IMR-90 (cell line): ENCODE results near the gene MMD. TPM values are rescaled to one million over a fixed set of nuclear protein-coding genes. Genes with fewer than 3 reads are reported as not detected.

Experiments
- ATAC-seq: fragments of 200-7000 bp; cut with Tn5 transposase; 2 replicates; pipeline ENCODE4 v1.9.1; 2020; ENCODE audit warnings: low read depth, mild to moderate bottlenecking, moderate library complexity
- BruUV-seq: library from RNA; stranded (reverse); fragments of 400-500 nt; replicated peaks from 2 replicates; lab custom pipeline; 2021; lab: Mats Ljungman, UMichigan
- CTCF ChIA-PET: fragments of 300-600 bp; formaldehyde crosslinking; extraction: SDS; loops from one replicate; lab custom pipeline; 2021; ENCODE audit warnings: antibody characterized with exemption; lab: Yijun Ruan, JAX
- POLR2A ChIA-PET: fragments of 300-600 bp; sonication (Branson Sonifier 250); formaldehyde crosslinking; loops from one replicate; lab custom pipeline; 2022; ENCODE audit warnings: antibody characterized with exemption; ENCODE audit not compliant: unreplicated experiment; lab: Charles Lee
- DNase-seq: peaks from one replicate; pipeline ENCODE4 v3.0.0; 2013
- H2AFZ ChIP-seq: replicated peaks from 2 replicates; pipeline ENCODE3; 2013; ENCODE audit warnings: low read length, mild to moderate bottlenecking; ENCODE audit not compliant: poor library complexity
- H2AK5ac ChIP-seq: 2 replicates; pipeline ENCODE4 v1.6.1; 2013; ENCODE audit warnings: low read depth, low read length, inconsistent platforms
- H2AK9ac ChIP-seq: replicated peaks from 2 replicates; pipeline ENCODE3; 2013; ENCODE audit warnings: mild to moderate bottlenecking, low read depth, low read length, moderate library complexity; ENCODE audit not compliant: poor library complexity
- H2BK120ac ChIP-seq: 2 replicates; pipeline ENCODE4 v1.6.1; 2013; ENCODE audit warnings: low read depth, low read length, inconsistent platforms
- H2BK15ac ChIP-seq: 3 replicates; pipeline ENCODE4 v1.6.1; 2013; ENCODE audit warnings: low read depth, low read length, inconsistent platforms
- H2BK20ac ChIP-seq: 2 replicates; pipeline ENCODE4 v1.6.1; 2013; ENCODE audit warnings: low read depth, mild to moderate bottlenecking, inconsistent platforms, low read length, moderate library complexity
- H2BK5ac ChIP-seq: 2 replicates; pipeline ENCODE4 v1.6.1; 2013; ENCODE audit warnings: mild to moderate bottlenecking, low read depth, low read length, inconsistent platforms; ENCODE audit not compliant: poor library complexity, severe bottlenecking
- H3K14ac ChIP-seq: replicated peaks from 2 replicates; pipeline ENCODE4 v1.6.1; 2013; ENCODE audit warnings: low read depth, low read length, inconsistent platforms
- H3K18ac ChIP-seq: 2 replicates; pipeline ENCODE4 v1.6.1; 2013; ENCODE audit warnings: low read depth, low read length, control low read depth
- H3K23ac ChIP-seq: 2 replicates; pipeline ENCODE4 v1.6.1; 2013; ENCODE audit warnings: low read depth, low read length, inconsistent platforms
- H3K27ac ChIP-seq: 2 replicates; pipeline ENCODE4 v1.5.1; 2013; ENCODE audit warnings: mild to moderate bottlenecking, control low read depth, low read length; ENCODE audit not compliant: insufficient read depth
- H3K27me3 ChIP-seq: 2 replicates; pipeline ENCODE4 v1.6.1; 2013; ENCODE audit warnings: low read length; ENCODE audit not compliant: control insufficient read depth, insufficient read depth
- H3K36me3 ChIP-seq: 2 replicates; pipeline ENCODE4 v1.6.1; 2013; ENCODE audit warnings: low read length, mixed read lengths; ENCODE audit not compliant: control insufficient read depth, insufficient read depth
- H3K4ac ChIP-seq: 2 replicates; pipeline ENCODE4 v1.6.1; 2013; ENCODE audit warnings: low read depth, low read length, inconsistent platforms
- H3K4me1 ChIP-seq: 2 replicates; pipeline ENCODE4 v1.6.1; 2013; ENCODE audit warnings: low read length, mixed read lengths; ENCODE audit not compliant: control insufficient read depth, insufficient read depth
- H3K4me2 ChIP-seq: 2 replicates; pipeline ENCODE4 v1.6.1; 2013; ENCODE audit warnings: low read depth, mild to moderate bottlenecking, control low read depth, low read length, moderate library complexity
- H3K4me3 ChIP-seq: 2 replicates; pipeline ENCODE4 v1.5.1; 2013; ENCODE audit warnings: low read depth, mild to moderate bottlenecking, control low read depth, low read length, moderate library complexity; ENCODE audit not compliant: insufficient read depth
- H3K56ac ChIP-seq: 2 replicates; pipeline ENCODE4 v1.6.1; 2013; ENCODE audit warnings: low read length, inconsistent platforms; ENCODE audit not compliant: insufficient read depth; ENCODE audit errors: extremely low read depth
- H3K79me1 ChIP-seq, 2 experiments: 2 replicates each; pipeline ENCODE4 v1.6.1; 2013; ENCODE audit warnings: low read length in 2 of 2, inconsistent platforms in 1 of 2, low read depth in 1 of 2
- H3K9ac ChIP-seq: 2 replicates; pipeline ENCODE4 v1.6.1; 2013; ENCODE audit warnings: low read depth, low read length, control low read depth
- H3K9me1 ChIP-seq: 2 replicates; pipeline ENCODE4 v1.6.1; 2013; ENCODE audit warnings: low read length, inconsistent platforms; ENCODE audit not compliant: insufficient read depth
- H3K9me3 ChIP-seq: 2 replicates; pipeline ENCODE4 v1.6.1; 2013; ENCODE audit warnings: low read length; ENCODE audit not compliant: control insufficient read depth, insufficient read depth
- H4K20me1 ChIP-seq: 2 replicates; pipeline ENCODE4 v1.6.1; 2013; ENCODE audit warnings: low read length, inconsistent platforms; ENCODE audit not compliant: insufficient read depth
- H4K5ac ChIP-seq: 2 replicates; pipeline ENCODE4 v1.6.1; 2013; ENCODE audit warnings: mild to moderate bottlenecking, low read depth, low read length, control low read depth
- H4K8ac ChIP-seq, 2 experiments: 2 replicates each; pipeline ENCODE4 v1.6.1; 2013; ENCODE audit warnings: low read depth in 2 of 2, low read length in 2 of 2, control low read depth in 1 of 2, inconsistent platforms in 1 of 2
- H4K91ac ChIP-seq: 2 replicates; pipeline ENCODE4 v1.6.1; 2013; ENCODE audit warnings: low read depth, low read length, inconsistent platforms; ENCODE audit not compliant: insufficient read depth
- FOS ChIP-seq: fragments of 150-350 bp; IDR thresholded peaks from 2 replicates; pipeline ENCODE4 v1.6.1; 2016; ENCODE audit warnings: low read depth, low read length
- MAFK ChIP-seq: IDR thresholded peaks from 2 replicates; pipeline ENCODE4 v1.6.1; 2012; ENCODE audit warnings: low read depth, low read length, improper control_type of control experiment
- WGBS, 2 experiments: methylation state at CpG; one replicate each; pipeline versions ENCODE4 v1.1.5 to v1.1.7; 2013; ENCODE audit warnings: missing lambda C conversion rate in 2 of 2; ENCODE audit not compliant: insufficient read length in 1 of 2; ENCODE audit errors: extremely low coverage in 2 of 2; 5-methylcytosine and 5-hydroxymethylcytosine counted together
- dilution Hi-C: fragments of 300-500 bp; cut with HindIII; formaldehyde crosslinking; loops from one replicate; pipeline ENCODE4 v1.14.3; 2018; ENCODE audit warnings: low sequenced_read_pairs; ENCODE audit not compliant: unreplicated experiment
- in situ Hi-C: fragments of 300-500 bp; cut with MboI; formaldehyde crosslinking; loops from 3 replicates; pipeline ENCODE4 v1.14.3; 2019; ENCODE audit warnings: low sequenced_read_pairs, inconsistent platforms, mixed read lengths
- intact Hi-C: fragments of 100-400 bp; cut with micrococcal nuclease; formaldehyde crosslinking; loops from 2 replicates; pipeline ENCODE4 v1.10.0; 2022
- polyA plus RNA-seq, 3 experiments: library from polyadenylated mRNA; depleted of rRNA; stranded (reverse); fragments of >200 nt; gene quantifications; 2 replicates each; pipeline ENCODE4 v1.2.3, GENCODE V29; 2012; ENCODE audit warnings: low replicate concordance in 1 of 3
- total RNA-seq: library from RNA; depleted of rRNA; stranded (reverse); fragments of >200 nt; gene quantifications from 2 replicates; pipeline ENCODE4 v1.2.3, GENCODE V29; 2012

The MMD gene
- total and polyA plus RNA-seq, 2 of the 4 experiments (the other 2 are of a cell fraction), result 6.3 to 7.0 TPM

GRCh38 chr17:55402374-55402773 is 19.3 kb downstream of the MMD start:
- H2BK5ac ChIP-seq, result no peak overlapping the region
- H4K8ac ChIP-seq, result no peak overlapping the region
- H3K27ac ChIP-seq, result no peak overlapping the region
- no peak overlapping the region for H3K23ac ChIP-seq
- H2BK15ac ChIP-seq, result no peak overlapping the region
- no peaks in the 10 kb centered on the region for H3K9me1 ChIP-seq
- ATAC-seq, result no peak
- no peak overlapping the region for H3K18ac ChIP-seq
- no peak overlapping the region for H2AK5ac ChIP-seq
- in situ Hi-C loops, result no loop called here
- no peak overlapping the region for H3K4me3 ChIP-seq
- peak; percentile 6 for DNase-seq
- H2BK120ac ChIP-seq, result no peak overlapping the region
- H3K79me1 ChIP-seq, result no peaks in the 10 kb centered on the region
- no peak overlapping the region for H3K4ac ChIP-seq
- H3K27me3 ChIP-seq, result no peaks in the 10 kb centered on the region
- no peak overlapping the region for H4K91ac ChIP-seq
- no CpG with 5 or more reads among the region's 4 CpGs for WGBS, 2 experiments
- H4K20me1 ChIP-seq, result no peaks in the 10 kb centered on the region
- no peak overlapping the region for H2BK20ac ChIP-seq
- H3K14ac ChIP-seq, result no peak overlapping the region
- no peak overlapping the region for H2AFZ ChIP-seq
- no peaks in the 10 kb centered on the region for H3K9me3 ChIP-seq
- H3K9ac ChIP-seq, result no peak overlapping the region
- no peak overlapping the region for H3K4me2 ChIP-seq
- H2AK9ac ChIP-seq, result no peak overlapping the region
- ChIA-PET POLR2A (no interaction called here), CTCF (interaction anchor here (0.6 kb wide), 1 partner anchor 144 kb away, joined by 7 read pairs; no protein-coding TSS in a partner anchor)
- dilution Hi-C loops, result no loop called here
- H4K5ac ChIP-seq, result no peak overlapping the region
- H3K4me1 ChIP-seq, result no peaks in the 10 kb centered on the region
- BruUV-seq, result no TSS peak
- H3K36me3 ChIP-seq, result peaks cover 38% of the 10 kb centered on the region
- TF ChIP-seq FOS, result 0 out of 2 replicates have a peak, but pooled peaks have one; percentile 5
- TF ChIP-seq MAFK, result no peak
- intact Hi-C loops, result no loop called here
- no peak overlapping the region for H3K56ac ChIP-seq
